BE2C (cell line): ENCODE data around the gene IGSF9.

Experiments used
- DNase-seq: peaks from one replicate; pipeline ENCODE4 v3.0.0-alpha.2; 2020
- H3K27me3 ChIP-seq: fragments of 250-450 bp; sonication (Bioruptor Pico); 2 replicates; pipeline ENCODE4 v1.5.1; 2020; ENCODE audit warnings: mild to moderate bottlenecking
- H3K36me3 ChIP-seq: fragments of 250-450 bp; sonication (Bioruptor Pico); 2 replicates; pipeline ENCODE4 v1.5.1; 2020; ENCODE audit warnings: mild to moderate bottlenecking
- H3K4me1 ChIP-seq: fragments of 250-450 bp; sonication (Bioruptor Pico); 2 replicates; pipeline ENCODE4 v1.5.1; 2020
- H3K4me3 ChIP-seq: 2 replicates; pipeline ENCODE4 v1.5.1; 2011; ENCODE audit warnings: low read depth, low read length
- H3K9me3 ChIP-seq: fragments of 250-450 bp; sonication (Bioruptor Pico); 2 replicates; pipeline ENCODE4 v1.5.1; 2020
- TF ChIP-seq, protein P1 (sequence below): IDR thresholded peaks from 2 replicates; pipeline ENCODE4 v1.5.1; 2012; ENCODE audit warnings: mild to moderate bottlenecking, low read depth, low read length

IGSF9 gene

DNA sequence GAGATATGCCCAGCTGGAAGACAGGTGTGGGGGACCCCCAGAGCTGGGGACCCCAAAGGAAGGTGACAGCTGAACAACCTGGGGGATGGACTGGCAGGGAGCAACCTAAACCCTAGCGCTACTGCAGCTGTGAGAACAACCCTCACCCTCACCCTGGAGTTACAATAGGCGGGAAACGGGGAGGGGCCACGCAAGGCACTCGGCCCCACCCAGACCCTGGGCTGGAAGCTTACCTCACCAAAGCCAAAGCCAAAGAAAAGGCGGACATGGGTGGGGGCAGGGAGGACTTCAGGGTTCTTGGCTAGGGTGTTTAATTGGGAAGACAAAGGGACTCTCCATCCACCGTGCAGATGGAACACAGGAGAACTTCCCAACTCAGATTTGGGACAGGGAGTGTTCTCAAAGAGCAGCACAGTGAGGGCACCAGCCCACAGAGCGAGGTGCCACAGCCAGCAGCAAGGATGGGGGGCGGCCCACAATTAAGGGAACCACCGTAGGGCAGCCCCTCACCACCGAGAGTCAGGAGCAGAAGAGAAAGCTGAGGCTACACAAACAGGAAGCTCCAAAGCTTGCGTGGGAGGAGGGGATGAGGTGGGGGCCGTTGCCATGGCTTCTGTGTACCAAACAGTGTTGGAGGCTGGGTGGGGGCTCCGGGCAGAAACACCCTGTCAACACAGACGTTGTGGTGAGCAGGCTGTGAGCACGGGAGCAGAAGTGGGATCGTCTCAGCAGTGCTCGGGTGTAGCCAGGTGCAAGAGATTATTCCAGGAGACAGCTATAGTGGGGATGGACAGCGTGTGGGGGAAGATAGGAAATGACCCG lies 22.0 kb downstream of the IGSF9 start:
- Histone ChIP-seq H3K36me3 (peaks cover 6% of the 10 kb centered on the region), H3K4me3 (peak overlapping the region; percentile 76)
- TF ChIP-seq, protein P1, sequence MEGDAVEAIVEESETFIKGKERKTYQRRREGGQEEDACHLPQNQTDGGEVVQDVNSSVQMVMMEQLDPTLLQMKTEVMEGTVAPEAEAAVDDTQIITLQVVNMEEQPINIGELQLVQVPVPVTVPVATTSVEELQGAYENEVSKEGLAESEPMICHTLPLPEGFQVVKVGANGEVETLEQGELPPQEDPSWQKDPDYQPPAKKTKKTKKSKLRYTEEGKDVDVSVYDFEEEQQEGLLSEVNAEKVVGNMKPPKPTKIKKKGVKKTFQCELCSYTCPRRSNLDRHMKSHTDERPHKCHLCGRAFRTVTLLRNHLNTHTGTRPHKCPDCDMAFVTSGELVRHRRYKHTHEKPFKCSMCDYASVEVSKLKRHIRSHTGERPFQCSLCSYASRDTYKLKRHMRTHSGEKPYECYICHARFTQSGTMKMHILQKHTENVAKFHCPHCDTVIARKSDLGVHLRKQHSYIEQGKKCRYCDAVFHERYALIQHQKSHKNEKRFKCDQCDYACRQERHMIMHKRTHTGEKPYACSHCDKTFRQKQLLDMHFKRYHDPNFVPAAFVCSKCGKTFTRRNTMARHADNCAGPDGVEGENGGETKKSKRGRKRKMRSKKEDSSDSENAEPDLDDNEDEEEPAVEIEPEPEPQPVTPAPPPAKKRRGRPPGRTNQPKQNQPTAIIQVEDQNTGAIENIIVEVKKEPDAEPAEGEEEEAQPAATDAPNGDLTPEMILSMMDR, result no peak

GRCh38 chr1:159922511-159923202 lies 22.8 kb downstream of the IGSF9 start:
- H3K9me3 ChIP-seq, result no peaks in the 10 kb centered on the region; the same call in 1 of the 2 replicates
- TF ChIP-seq, protein P1, result no peak
- H3K36me3 ChIP-seq, result peaks cover 6% of the 10 kb centered on the region
- peak; percentile 66 for DNase-seq
- H3K4me1 ChIP-seq, result peaks cover 16% of the 10 kb centered on the region
- H3K4me3 ChIP-seq, result peak overlapping the region; percentile 76
- peaks cover 8% of the 10 kb centered on the region; the same call in 1 of the 2 replicates for H3K27me3 ChIP-seq

More for the DNA sequence above, 22.0 kb downstream of the IGSF9 start:
- peaks cover 8% of the 10 kb centered on the region; the same call in 1 of the 2 replicates for H3K27me3 ChIP-seq
- peak; percentile 58 for DNase-seq
- peaks cover 16% of the 10 kb centered on the region for H3K4me1 ChIP-seq
- no peaks in the 10 kb centered on the region for H3K9me3 ChIP-seq

DNA sequence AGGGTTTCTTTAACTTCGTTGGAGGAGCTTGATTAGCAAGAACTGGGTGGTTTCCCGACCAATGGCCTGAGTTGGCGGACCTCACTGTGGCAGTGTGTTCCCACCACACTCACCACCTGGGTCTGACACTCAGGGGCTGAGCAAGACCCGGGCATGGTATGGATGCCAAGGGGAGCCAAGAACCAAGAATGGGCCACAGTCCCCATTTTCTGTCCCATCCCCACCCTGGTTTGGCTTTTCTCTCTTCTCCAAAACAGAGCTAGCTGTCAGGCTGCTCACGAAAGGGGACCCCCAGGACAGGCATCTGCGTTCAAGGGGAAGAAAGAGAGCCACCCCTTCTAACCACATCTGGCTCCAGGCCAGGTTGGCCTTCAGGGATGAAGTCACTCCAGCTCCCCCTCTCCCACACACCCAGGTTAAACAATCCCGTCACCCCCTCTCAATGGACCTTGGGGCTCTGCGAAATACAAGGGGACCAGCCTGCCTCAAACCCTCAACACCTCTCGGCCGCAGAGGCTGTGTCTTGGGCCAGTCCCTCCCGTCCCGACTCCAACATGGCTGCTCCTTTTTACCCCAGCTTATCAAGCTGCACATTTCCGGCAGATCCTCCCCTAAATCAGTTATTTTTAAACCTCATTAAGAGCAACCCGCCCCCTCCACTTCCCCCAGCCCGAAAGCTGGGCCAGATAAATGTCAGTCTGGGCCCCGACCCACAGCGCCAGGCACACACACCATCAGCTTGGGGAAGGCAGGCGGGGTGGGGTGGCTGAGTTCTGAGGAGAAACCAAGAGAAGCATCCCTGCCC lies 23.5 kb downstream of the IGSF9 start:
- Histone ChIP-seq H3K36me3 (peaks cover 6% of the 10 kb centered on the region), H3K4me3 (peak overlapping the region; percentile 76), H3K4me1 (peaks cover 16% of the 10 kb centered on the region), H3K27me3 (peaks cover 8% of the 10 kb centered on the region; the same call in 1 of the 2 replicates), H3K9me3 (no peaks in the 10 kb centered on the region; the same call in 1 of the 2 replicates)
- TF ChIP-seq, protein P1, result no peak
- peak; percentile 43 for DNase-seq

DNA sequence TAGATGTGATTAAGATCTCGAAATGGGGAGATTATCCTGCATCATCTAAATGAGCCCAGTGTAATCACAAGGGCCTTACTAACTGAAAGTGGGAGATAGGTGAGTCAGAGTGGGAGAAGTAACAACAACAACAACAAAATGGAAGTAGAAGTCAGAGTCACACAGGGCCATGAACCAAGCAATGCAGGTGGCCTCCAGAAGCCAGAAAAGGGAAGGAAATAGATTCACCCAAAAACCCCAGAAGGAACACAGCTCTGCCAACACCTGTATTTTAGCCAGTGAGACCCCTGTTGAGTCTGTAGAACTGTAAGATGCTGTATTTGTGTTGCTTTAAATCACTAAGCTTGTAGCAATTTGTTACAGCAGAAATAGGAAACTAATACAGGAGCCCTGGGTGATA lies 24.2 kb downstream of the IGSF9 start:
- DNase-seq, result no peak
- H3K36me3 ChIP-seq, result peaks cover 6% of the 10 kb centered on the region

DNA sequence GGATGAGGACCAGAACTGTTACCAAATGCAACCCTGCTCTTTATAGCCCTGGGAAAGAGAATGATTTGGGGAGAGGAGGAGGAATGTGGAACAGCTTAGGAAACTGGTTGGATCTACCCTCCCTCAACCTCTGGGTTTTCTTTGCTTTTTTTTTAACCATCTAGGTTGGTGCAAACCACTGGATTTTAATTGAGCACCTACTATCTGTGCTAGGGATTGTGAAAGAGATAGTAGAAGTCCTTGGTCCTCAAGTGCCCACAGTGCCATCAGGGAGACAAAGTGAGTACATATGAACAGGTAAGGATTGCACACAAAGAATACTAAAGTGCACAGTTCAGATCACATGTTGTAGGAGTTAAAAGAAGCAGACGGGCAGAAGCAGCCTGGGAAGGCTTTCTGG lies 24.8 kb downstream of the IGSF9 start:
- DNase-seq, result no peak
- H3K4me1 ChIP-seq, result peaks cover 28% of the 10 kb centered on the region
- H3K4me3 ChIP-seq, result no peak overlapping the region
- peaks cover 8% of the 10 kb centered on the region; the same call in 1 of the 2 replicates for H3K27me3 ChIP-seq
- H3K9me3 ChIP-seq, result no peaks in the 10 kb centered on the region; the same call in 1 of the 2 replicates
- H3K36me3 ChIP-seq, result peaks cover 6% of the 10 kb centered on the region
- TF ChIP-seq, protein P1, result no peak

More for the DNA sequence above, 24.2 kb downstream of the IGSF9 start:
- peaks cover 8% of the 10 kb centered on the region; the same call in 1 of the 2 replicates for H3K27me3 ChIP-seq
- TF ChIP-seq, protein P1, result no peak
- no peak overlapping the region for H3K4me3 ChIP-seq
- peaks cover 22% of the 10 kb centered on the region for H3K4me1 ChIP-seq
- H3K9me3 ChIP-seq, result no peaks in the 10 kb centered on the region; the same call in 1 of the 2 replicates
